ENCODE results near the gene RBM38.

- no peak for TF ChIP-seq SIX5 (IDR thresholded peaks at IDR 0.05; ENCODE audit: borderline replicate concordance in 1 of 2, insufficient read depth in 1 of 2, low read depth in 1 of 2, low read length in 2 of 2)
- no peak for TF ChIP-seq CTCF (IDR thresholded peaks at IDR 0.05 in 2 of 3, conservative IDR thresholded peaks at IDR 0.05 in 1 of 3; ENCODE audit: insufficient read depth in 2 of 3, low read depth in 1 of 3, low read length in 3 of 3)
- TF ChIP-seq CREB1 (IDR thresholded peaks at IDR 0.05): no peak
- no peak for TF ChIP-seq CREB1 (CRISPR knock-in tag; IDR thresholded peaks at IDR 0.05)
- no peak for TF ChIP-seq RERE (CRISPR knock-in tag; IDR thresholded peaks at IDR 0.05; ENCODE audit: borderline replicate concordance)
- no peak for TF ChIP-seq SUPT5H (IDR thresholded peaks at IDR 0.05)
- no peak for TF ChIP-seq ZNF24 (IDR thresholded peaks at IDR 0.05)
These were observed 49.5 kb upstream of the RBM38 start for GRCh38 chr20:57341663-57342062.
